Measurements from ENCODE around the gene SCG5. TPM values are rescaled to one million over a fixed set of nuclear protein-coding genes. Genes with fewer than 3 reads are reported as not detected.
A peak's percentile ranks its signal among the peaks of the same experiment; 100 is the strongest.
"Not testable (repeated sequence)": the region's sequence is repeated elsewhere in the genome, so short reads cannot be mapped to it uniquely, and the experiment has no call there.

SCG5 gene, protein sequence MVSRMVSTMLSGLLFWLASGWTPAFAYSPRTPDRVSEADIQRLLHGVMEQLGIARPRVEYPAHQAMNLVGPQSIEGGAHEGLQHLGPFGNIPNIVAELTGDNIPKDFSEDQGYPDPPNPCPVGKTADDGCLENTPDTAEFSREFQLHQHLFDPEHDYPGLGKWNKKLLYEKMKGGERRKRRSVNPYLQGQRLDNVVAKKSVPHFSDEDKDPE
- 0.36 and 0.41 TPM in 2 replicates for total RNA-seq (2014; rRNA removed; shearing (Covaris generic))

DNA sequence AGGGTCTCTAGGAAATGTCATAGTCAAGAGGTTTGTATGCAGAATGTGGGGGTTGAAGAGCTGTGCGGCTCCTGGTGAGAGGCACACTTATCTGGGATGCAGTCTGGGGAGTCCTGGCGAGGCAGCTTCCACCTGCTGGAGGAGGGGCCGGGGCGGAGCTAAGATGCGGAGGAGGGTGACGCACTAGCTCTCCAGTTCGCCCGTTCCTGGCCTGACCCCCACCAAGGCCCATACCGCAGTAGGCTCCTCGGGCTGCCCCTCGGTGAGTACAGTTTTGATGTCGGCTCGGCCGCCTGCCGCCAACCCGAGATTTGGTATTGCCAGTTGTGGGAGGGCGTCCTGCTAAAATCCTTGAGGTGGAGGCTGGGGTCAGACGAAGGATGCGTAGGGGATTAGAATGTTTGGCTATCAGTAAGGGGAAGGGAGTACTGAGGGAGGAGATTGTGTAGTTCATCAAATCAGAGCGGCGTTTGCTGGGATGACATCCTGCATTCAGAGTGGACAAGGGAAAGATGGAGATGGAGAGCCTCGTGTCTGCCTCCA, at the start of gene SCG5:
Gene SCG5, plus strand, starts transcription at position 194 of the 543 bp plus-strand sequence. CDS start 1,883 bp downstream, outside the sequence.
- DNase-seq = no peak
- H3K27me3 ChIP-seq = no peaks in the 10 kb centered on the region
- no peak within 1 kb of the TSS for H3K27ac ChIP-seq
- H3K4me3 ChIP-seq = no peak within 1 kb of the TSS
- peaks cover 5% of the 10 kb centered on the region; the same call in 1 of the 2 replicates for H3K4me1 ChIP-seq
- H3K9me3 ChIP-seq (replicated peaks) = no peaks in the 10 kb centered on the region
- H3K36me3 ChIP-seq = peaks cover 39% of the 10 kb centered on the region

DNA sequence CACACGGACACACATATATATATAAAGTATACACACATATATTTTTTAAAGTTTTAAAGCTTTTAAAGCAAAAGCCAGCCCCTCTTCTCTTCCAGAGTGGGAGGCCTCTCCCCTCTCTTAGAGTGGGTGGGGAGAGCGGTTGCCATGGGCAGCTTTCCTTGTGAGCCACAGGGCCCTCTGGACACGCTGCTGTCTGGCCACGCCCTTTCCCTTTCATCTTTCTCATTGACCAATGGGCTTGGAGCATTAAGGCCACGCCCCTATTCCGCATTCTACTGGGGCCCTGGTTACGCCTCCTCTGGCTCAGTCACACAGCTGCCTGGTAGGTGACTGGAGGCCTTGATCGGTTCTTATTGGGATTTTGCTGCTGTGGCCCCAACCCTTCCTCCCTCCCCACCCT, 48.4 kb upstream of the SCG5 start, which contains the start of gene GOLGA8N:
Gene GOLGA8N, plus strand, starts transcription at position 306 of the 400 bp plus-strand sequence.
- H3K27ac ChIP-seq; H3K9me3 ChIP-seq (replicated peaks); H3K36me3 ChIP-seq; H3K27me3 ChIP-seq; H3K4me3 ChIP-seq; H3K4me1 ChIP-seq: not testable (repeated sequence)
- DNase-seq = peak in 1 of 2 experiments; percentile 12

DNA sequence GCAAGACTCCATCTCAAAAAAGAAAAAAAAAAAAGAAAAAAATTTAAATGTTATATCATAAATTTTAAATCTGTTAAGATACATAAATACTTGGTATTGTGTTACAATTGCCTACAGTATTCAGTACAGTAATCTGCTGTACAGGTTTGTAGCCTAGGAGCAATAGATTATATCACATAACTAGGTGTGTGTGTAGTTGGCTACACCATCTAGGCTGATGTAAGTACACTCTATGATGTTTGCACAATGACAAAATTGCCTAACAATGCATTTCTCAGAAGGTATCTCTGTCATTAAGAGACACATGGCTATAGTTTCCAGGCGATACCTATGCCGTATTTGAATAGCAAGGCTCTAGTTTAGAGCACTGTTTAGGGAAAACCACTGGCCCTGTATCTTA, 32.0 kb upstream of the SCG5 start:
- H3K27me3 ChIP-seq; H3K4me3 ChIP-seq; H3K36me3 ChIP-seq; H3K27ac ChIP-seq; DNase-seq; H3K9me3 ChIP-seq (replicated peaks); H3K4me1 ChIP-seq: not testable (repeated sequence)

- H3K4me1 ChIP-seq; H3K27ac ChIP-seq; H3K9me3 ChIP-seq (replicated peaks); H3K27me3 ChIP-seq; H3K36me3 ChIP-seq; H3K4me3 ChIP-seq: not testable (repeated sequence)
- peak; percentile 13 to 57 for DNase-seq
Observed at GRCh38 chr15:32610719-32611118, 30.8 kb upstream of the SCG5 start.

GRCh38 chr15:32614712-32615050, 26.8 kb upstream of the SCG5 start:
- not testable (repeated sequence) for DNase-seq; H3K4me1 ChIP-seq; H3K9me3 ChIP-seq (replicated peaks); H3K36me3 ChIP-seq; H3K27me3 ChIP-seq
- peak overlapping the region; percentile 98 for H3K27ac ChIP-seq
- H3K4me3 ChIP-seq = peak overlapping the region; percentile 91

DNA sequence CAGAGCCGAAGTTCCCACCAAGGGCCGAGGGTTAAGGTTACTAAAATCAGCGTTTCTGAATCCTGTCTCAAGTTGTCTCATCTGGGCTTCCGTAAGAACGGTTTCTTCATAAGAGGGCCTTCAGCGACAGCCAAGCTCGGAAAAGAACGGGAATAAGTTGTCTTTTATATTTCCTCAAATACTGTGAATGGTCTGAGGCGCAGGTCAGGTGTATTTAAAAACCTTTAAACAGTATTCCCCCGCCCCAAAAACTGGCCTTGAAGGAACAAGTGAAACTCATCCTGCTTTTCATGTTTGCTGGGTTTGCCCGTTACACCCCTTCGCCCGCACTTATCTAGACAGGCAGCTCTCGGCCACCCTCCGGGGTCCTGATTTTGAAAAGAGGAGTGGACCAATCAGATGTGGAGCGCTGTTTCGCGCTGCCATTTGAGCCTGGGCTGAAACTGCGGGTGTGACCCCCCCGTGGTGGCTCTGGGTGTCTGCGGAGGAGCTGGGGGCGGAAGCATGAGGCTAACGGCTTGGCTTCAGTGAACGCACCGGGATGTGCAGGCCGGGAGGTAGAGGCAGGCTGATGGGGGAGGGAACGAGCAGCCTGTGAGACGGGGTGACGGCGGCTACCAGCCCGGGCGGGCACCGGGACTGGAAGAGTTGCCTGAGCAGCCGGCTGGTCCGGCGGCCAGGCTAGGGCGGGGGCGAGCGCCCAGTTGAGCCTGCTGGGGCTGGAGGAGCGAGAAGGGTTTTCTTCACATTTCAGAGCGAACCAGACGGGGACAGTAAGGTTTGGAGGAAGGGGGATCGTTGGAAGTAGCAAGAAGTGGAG, 26.2 kb upstream of the SCG5 start, which contains the start of gene ARHGAP11A:
Gene ARHGAP11A, plus strand, starts transcription at position 454 of the 820 bp plus-strand sequence. CDS start 708 bp downstream, outside the sequence.
- not testable (repeated sequence) for H3K4me1 ChIP-seq; H3K9me3 ChIP-seq (replicated peaks); H3K27me3 ChIP-seq; H3K36me3 ChIP-seq
- peak within 1 kb of the TSS; percentile 91 for H3K4me3 ChIP-seq
- DNase-seq = peak; percentile 95
- H3K27ac ChIP-seq = peak within 1 kb of the TSS; percentile 98

DNA sequence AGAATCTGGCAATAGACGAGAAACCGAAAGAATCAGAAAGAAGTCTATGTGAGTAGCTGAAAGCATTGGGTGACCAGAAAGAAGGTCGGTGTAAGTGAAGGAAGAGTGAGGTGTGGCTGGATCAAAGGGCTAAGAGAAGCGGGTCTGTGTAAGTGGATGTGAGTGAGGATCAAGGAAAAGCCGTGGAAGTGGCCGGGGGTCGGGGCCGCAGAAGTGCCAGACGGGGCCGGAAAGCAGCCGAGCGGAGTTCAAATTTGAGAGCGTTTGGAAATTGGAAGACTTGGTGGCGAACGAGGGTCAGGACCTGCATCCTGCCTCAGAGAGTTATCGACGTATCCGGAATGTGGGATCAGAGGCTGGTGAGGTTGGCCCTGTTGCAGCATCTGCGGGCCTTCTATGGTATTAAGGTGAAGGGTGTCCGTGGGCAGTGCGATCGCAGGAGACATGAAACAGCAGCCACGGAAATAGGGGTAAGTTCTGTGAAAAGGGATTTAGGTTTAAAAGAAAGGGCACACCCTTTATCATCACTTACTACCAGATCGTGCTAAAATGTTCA, 25.6 kb upstream of the SCG5 start:
- peak overlapping the region; percentile 98 for H3K27ac ChIP-seq
- DNase-seq = peak; percentile 19 to 33
- H3K27me3 ChIP-seq; H3K9me3 ChIP-seq (replicated peaks); H3K36me3 ChIP-seq; H3K4me1 ChIP-seq: not testable (repeated sequence)
- H3K4me3 ChIP-seq = peak overlapping the region; percentile 91

- no peaks in the 10 kb centered on the region for H3K4me1 ChIP-seq
- H3K27ac ChIP-seq = no peak overlapping the region
- H3K4me3 ChIP-seq = no peak overlapping the region
- no peaks in the 10 kb centered on the region for H3K27me3 ChIP-seq
- no peaks in the 10 kb centered on the region for H3K9me3 ChIP-seq (replicated peaks)
- no peak for DNase-seq
- H3K36me3 ChIP-seq = peaks cover 82% of the 10 kb centered on the region
Observed at GRCh38 chr15:32636410-32636809, 5.1 kb upstream of the SCG5 start.

DNA sequence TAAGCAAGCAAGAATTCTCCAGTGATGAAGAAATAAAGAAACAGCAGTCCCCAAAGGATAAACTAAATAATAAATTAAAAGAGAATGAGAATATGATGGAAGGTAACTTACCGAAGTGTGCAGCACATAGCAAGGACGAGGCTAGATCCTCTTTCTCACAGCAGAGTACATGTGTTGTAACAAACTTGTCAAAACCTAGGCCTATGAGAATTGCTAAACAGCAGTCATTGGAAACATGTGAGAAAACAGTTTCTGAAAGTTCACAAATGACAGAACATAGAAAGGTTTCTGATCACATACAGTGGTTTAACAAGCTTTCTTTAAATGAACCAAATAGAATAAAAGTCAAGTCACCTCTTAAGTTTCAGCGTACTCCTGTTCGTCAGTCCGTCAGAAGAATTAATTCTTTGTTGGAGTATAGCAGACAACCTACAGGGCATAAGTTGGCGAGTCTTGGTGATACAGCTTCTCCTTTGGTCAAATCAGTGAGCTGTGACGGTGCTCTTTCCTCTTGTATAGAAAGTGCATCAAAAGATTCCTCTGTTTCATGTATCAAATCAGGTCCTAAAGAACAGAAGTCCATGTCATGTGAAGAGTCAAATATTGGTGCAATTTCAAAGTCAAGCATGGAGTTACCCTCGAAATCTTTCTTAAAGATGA, 4.5 kb upstream of the SCG5 start:
- Histone ChIP-seq H3K36me3 (peaks cover 79% of the 10 kb centered on the region), H3K4me1 (no peaks in the 10 kb centered on the region), H3K27me3 (no peaks in the 10 kb centered on the region), H3K9me3 (replicated peaks) (no peaks in the 10 kb centered on the region), H3K27ac (no peak overlapping the region), H3K4me3 (no peak overlapping the region)
- DNase-seq = no peak

GRCh38 chr15:32637704-32638103, 3.8 kb upstream of the SCG5 start:
- Histone ChIP-seq H3K36me3 (peaks cover 77% of the 10 kb centered on the region), H3K4me3 (no peak overlapping the region), H3K27ac (no peak overlapping the region), H3K4me1 (no peaks in the 10 kb centered on the region), H3K27me3 (no peaks in the 10 kb centered on the region), H3K9me3 (replicated peaks) (no peaks in the 10 kb centered on the region)
- DNase-seq = no peak

DNA sequence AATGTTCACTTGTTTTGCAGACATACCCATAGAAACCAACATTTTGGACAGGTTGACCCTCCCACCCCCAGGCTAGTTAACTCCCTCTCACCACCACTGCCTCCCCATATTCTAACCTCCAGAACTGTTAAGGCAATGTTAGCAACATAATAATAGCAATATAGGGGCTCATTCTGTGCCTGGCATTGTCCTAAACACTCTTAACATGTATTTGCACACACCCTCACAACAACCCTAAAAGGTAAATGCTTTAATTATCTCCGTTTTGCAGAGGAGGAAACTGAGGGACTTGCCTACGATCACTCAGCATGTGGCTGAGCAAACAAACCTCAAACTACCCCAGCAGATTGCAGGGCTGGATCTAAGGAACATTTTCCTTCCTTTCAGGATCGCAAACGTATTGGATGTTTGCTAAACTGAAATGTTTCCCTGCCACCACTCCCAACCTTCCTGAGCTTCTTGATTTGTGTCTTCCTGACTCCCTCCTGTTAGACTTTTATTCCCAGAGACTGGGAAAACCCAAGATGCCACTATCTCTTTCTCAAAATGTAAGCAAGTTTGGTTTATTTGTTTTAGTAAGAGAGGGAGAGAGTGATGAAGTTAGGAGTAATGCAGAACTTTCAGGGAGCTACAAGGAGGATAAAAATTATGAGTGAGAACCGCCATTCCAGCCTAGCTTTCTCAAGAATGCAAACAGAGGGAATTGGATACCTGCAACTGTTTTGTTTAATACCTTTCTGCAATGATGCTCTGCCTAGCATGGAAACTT, 1.3 kb downstream of the SCG5 start:
- H3K4me3 ChIP-seq = no peak overlapping the region
- H3K27ac ChIP-seq = no peak overlapping the region
- DNase-seq = no peak
- H3K36me3 ChIP-seq = peaks cover 26% of the 10 kb centered on the region
- no peaks in the 10 kb centered on the region for H3K27me3 ChIP-seq
- H3K9me3 ChIP-seq (replicated peaks) = no peaks in the 10 kb centered on the region
- peaks cover 6% of the 10 kb centered on the region; the same call in 1 of the 2 replicates for H3K4me1 ChIP-seq

DNA sequence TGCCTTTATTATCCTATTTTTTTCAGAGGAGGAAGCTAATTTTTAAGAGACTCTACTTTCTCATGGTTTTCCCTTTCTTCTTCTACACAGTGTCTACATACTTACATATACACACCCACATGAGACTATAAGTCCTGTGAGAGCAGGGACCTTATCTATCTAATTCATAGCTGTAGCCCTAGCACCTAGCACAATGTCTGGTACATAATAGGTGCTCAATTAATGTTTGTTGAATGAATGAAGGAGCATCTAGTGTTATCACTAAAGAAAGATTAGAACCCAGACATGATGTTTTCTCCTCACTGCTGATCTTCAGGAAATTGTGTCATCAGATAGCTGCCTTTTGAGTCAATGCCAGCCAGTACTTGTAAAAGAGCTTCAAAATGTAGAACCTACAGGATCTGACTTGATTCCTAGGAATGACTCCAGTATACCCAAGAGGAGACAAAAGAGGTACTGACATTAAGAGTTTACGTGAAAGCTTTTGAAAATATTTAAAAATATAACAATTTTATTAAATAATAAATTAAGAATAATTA, 2.5 kb downstream of the SCG5 start:
- Histone ChIP-seq H3K4me3 (no peak overlapping the region), H3K36me3 (peaks cover 16% of the 10 kb centered on the region), H3K27ac (no peak overlapping the region), H3K27me3 (no peaks in the 10 kb centered on the region), H3K4me1 (peaks cover 6% of the 10 kb centered on the region; the same call in 1 of the 2 replicates), H3K9me3 (replicated peaks) (no peaks in the 10 kb centered on the region)
- DNase-seq = no peak

GRCh38 chr15:32646291-32646690, 4.8 kb downstream of the SCG5 start:
- Histone ChIP-seq H3K4me3 (no peak overlapping the region), H3K27me3 (no peaks in the 10 kb centered on the region), H3K9me3 (replicated peaks) (no peaks in the 10 kb centered on the region), H3K27ac (no peak overlapping the region), H3K36me3 (no peaks in the 10 kb centered on the region), H3K4me1 (peaks cover 6% of the 10 kb centered on the region; the same call in 1 of the 2 replicates)
- DNase-seq = peak in 1 of 2 experiments; percentile 53

DNA sequence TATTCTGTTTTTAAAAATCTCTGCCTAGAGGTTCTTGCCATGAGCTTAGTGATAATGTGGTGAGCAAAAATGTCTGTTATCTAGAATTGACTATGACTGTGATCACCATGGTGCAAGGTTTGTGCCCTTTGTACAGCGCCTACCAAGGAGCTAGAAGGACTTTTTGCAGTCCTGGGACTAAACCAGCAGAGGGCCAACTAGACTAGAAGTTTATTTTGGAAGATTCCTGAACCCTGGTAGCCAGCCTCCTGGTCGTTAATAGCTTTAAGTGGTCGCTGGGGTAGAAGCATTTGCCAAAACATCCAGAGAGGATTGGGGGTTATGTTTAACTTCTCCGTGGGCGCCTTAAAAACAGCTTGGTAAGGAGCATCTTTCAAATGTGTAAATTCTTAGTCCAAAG, 7.8 kb downstream of the SCG5 start:
- Histone ChIP-seq H3K27me3 (no peaks in the 10 kb centered on the region), H3K36me3 (no peaks in the 10 kb centered on the region), H3K4me3 (no peak overlapping the region), H3K9me3 (replicated peaks) (no peaks in the 10 kb centered on the region), H3K4me1 (peaks cover 6% of the 10 kb centered on the region; the same call in 1 of the 2 replicates), H3K27ac (no peak overlapping the region)
- peak in 1 of 2 experiments; percentile 47 for DNase-seq

Measured in SJCRH30 (cell line).